NCI-H345 treated with DMSO at 0.1 percent for 48 hours (cell line): ENCODE measurements around the gene TDG.
"Not testable (repeated sequence)": the region's sequence is repeated elsewhere in the genome, so short reads cannot be mapped to it uniquely, and the experiment has no call there.

ENCODE experiments used
- DNase-seq: peaks from one replicate; lab custom pipeline; 2025; ENCODE audit not compliant: unreplicated experiment; lab: John Stamatoyannopoulos, UW

TDG gene

GRCh38 chr12:104012331-104012730, 46.7 kb downstream of the TDG start:
- no peak for DNase-seq

- not testable (repeated sequence) for DNase-seq
Observed at GRCh38 chr12:104021862-104022261, 56.2 kb downstream of the TDG start.

- no peak for DNase-seq
Observed at GRCh38 chr12:104022786-104023185, 57.1 kb downstream of the TDG start.

- no peak for DNase-seq
Observed at GRCh38 chr12:104023710-104024109, 58.0 kb downstream of the TDG start.

GRCh38 chr12:104024348-104024747, 58.7 kb downstream of the TDG start:
- DNase-seq, result no peak

- no peak for DNase-seq
Observed at GRCh38 chr12:104025771-104026170, 60.1 kb downstream of the TDG start.

GRCh38 chr12:104026841-104027599, 61.3 kb downstream of the TDG start:
- peak; percentile 1 for DNase-seq

GRCh38 chr12:104030596-104030995, 64.9 kb downstream of the TDG start:
- not testable (repeated sequence) for DNase-seq

- not testable (repeated sequence) for DNase-seq
Observed at GRCh38 chr12:104036143-104036542, 70.5 kb downstream of the TDG start.
